Peyer's patch (tissue), 4 donors: ENCODE data around the gene APOL2. TPM values are rescaled to one million over a fixed set of nuclear protein-coding genes. Genes with fewer than 3 reads are reported as not detected.

Experiments
- DNase-seq, 3 donors: peaks; one replicate each; pipeline ENCODE4 v3.0.0-alpha.2; 2017 to 2019
- H3K27ac ChIP-seq, 4 donors: fragments of 200-600 bp; sonication (generic); one replicate each; pipeline ENCODE4 v1.5.1; 2016 to 2019
- H3K27me3 ChIP-seq, 2 donors: fragments of 200-600 bp; sonication (generic); one replicate each; pipeline ENCODE4 v1.5.1; 2019
- H3K36me3 ChIP-seq, 3 donors: fragments of 200-600 bp; sonication (generic); one replicate each; pipeline ENCODE4 v1.5.1; 2016 to 2019
- H3K4me1 ChIP-seq, 4 donors: fragments of 200-600 bp; sonication (generic); one replicate each; pipeline ENCODE4 v1.5.1; 2016 to 2019
- H3K4me3 ChIP-seq, 4 donors: fragments of 200-600 bp; sonication (generic); 1 replicate in 3 of 4; 2 replicates in 1 of 4; pipeline ENCODE4 v1.5.1; 2016 to 2019; ENCODE audit warnings: mild to moderate bottlenecking in 1 of 4
- H3K9me3 ChIP-seq, 4 donors: fragments of 200-600 bp; sonication (generic); one replicate each; pipeline ENCODE4 v1.5.1; 2016 to 2019; ENCODE audit warnings: mild to moderate bottlenecking in 1 of 4
- POLR2A ChIP-seq, 2 donors: fragments of 450-650 bp; IDR thresholded peaks; one replicate each; pipeline ENCODE4 v1.5.1; 2017; ENCODE audit warnings: antibody characterized with exemption in 2 of 2, mild to moderate bottlenecking in 2 of 2, moderate library complexity in 2 of 2
- total RNA-seq, 4 donors: library from RNA; depleted of rRNA; stranded (reverse); fragments of >200 nt; gene quantifications; one replicate each; pipeline ENCODE4 v1.1.0, GENCODE V29; 2016
- TF ChIP-seq, protein P1 (sequence below), 6 experiments: fragments of 450-650 bp in 4 of 6; fragments of 200-600 bp in 2 of 6; sonication (generic) in 1 of 6; IDR thresholded peaks; one replicate each; pipeline ENCODE4 v1.5.1; 2017 to 2019; ENCODE audit warnings: antibody characterized with exemption in 6 of 6, mild to moderate bottlenecking in 3 of 6, moderate library complexity in 1 of 6

The APOL2 gene
- total RNA-seq, 4 donors from 2014 or later = 48.7 to 55.2 (median 52.3) TPM

- H3K36me3 ChIP-seq = no peaks in the 10 kb centered on the region
- no peaks in the 10 kb centered on the region for H3K27me3 ChIP-seq
- H3K4me3 ChIP-seq = no peak overlapping the region
- H3K9me3 ChIP-seq = no peaks in the 10 kb centered on the region
- H3K27ac ChIP-seq = peak overlapping the region in 2 of 4 donors; percentile 34 to 65
- peaks cover 0 to 10% (median 0%) of the 10 kb centered on the region in 4 donors for H3K4me1 ChIP-seq
- peak in 1 of 3 donors; percentile 59 for DNase-seq
- no peak for TF ChIP-seq POLR2A (IDR thresholded peaks at IDR 0.05)
- TF ChIP-seq, protein P1, sequence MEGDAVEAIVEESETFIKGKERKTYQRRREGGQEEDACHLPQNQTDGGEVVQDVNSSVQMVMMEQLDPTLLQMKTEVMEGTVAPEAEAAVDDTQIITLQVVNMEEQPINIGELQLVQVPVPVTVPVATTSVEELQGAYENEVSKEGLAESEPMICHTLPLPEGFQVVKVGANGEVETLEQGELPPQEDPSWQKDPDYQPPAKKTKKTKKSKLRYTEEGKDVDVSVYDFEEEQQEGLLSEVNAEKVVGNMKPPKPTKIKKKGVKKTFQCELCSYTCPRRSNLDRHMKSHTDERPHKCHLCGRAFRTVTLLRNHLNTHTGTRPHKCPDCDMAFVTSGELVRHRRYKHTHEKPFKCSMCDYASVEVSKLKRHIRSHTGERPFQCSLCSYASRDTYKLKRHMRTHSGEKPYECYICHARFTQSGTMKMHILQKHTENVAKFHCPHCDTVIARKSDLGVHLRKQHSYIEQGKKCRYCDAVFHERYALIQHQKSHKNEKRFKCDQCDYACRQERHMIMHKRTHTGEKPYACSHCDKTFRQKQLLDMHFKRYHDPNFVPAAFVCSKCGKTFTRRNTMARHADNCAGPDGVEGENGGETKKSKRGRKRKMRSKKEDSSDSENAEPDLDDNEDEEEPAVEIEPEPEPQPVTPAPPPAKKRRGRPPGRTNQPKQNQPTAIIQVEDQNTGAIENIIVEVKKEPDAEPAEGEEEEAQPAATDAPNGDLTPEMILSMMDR (IDR thresholded peaks at IDR 0.05) = no peak
Observed at GRCh38 chr22:36197065-36197440, 42.3 kb downstream of the APOL2 start.

- no peaks in the 10 kb centered on the region for H3K36me3 ChIP-seq
- no peak for DNase-seq
Observed at GRCh38 chr22:36196254-36197064, 42.9 kb downstream of the APOL2 start.

GRCh38 chr22:36194971-36195370 lies 44.4 kb downstream of the APOL2 start:
- no peaks in the 10 kb centered on the region for H3K9me3 ChIP-seq
- no peak for TF ChIP-seq POLR2A (IDR thresholded peaks at IDR 0.05)
- TF ChIP-seq, protein P1 (IDR thresholded peaks at IDR 0.05) = peak; percentile 19 to 79 (median 70)
- H3K4me3 ChIP-seq = no peak overlapping the region
- H3K36me3 ChIP-seq = no peaks in the 10 kb centered on the region
- no peaks in the 10 kb centered on the region for H3K27me3 ChIP-seq
- no peak overlapping the region for H3K27ac ChIP-seq
- peaks cover 0 to 4% (median 0%) of the 10 kb centered on the region in 4 donors for H3K4me1 ChIP-seq
- DNase-seq = peak in 2 of 3 donors; percentile 26 to 80

More at GRCh38 chr22:36196254-36197064, 42.9 kb downstream of the APOL2 start:
- no peaks in the 10 kb centered on the region for H3K9me3 ChIP-seq
- TF ChIP-seq, protein P1 (IDR thresholded peaks at IDR 0.05) = no peak
- TF ChIP-seq POLR2A (IDR thresholded peaks at IDR 0.05) = no peak
- no peaks in the 10 kb centered on the region for H3K27me3 ChIP-seq
- peak overlapping the region in 2 of 4 donors; percentile 34 to 65 for H3K27ac ChIP-seq
- peaks cover 0 to 4% (median 0%) of the 10 kb centered on the region in 4 donors for H3K4me1 ChIP-seq
- H3K4me3 ChIP-seq = no peak overlapping the region

DNA sequence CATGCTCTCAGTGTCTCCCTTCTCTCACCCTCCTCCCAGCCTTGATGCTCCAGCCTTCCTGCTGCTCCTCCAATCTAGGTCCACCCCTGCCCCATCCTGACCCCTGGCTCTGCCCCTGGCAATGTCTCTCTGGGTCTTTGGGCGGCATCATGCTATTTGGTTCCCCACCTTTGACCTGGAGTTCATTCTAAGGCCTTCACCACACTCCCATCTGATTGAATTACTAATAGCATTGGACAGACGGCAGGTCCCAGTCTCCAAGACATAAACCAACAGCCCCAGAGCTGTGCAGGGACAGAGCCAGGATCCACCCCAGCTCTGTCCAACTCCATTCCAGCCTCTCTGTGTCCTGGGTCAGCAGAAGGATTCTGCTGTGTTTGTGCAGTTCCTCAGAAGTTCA lies 44.9 kb downstream of the APOL2 start:
- no peak for DNase-seq
- Histone ChIP-seq H3K4me3 (no peak overlapping the region), H3K36me3 (no peaks in the 10 kb centered on the region), H3K27ac (no peak overlapping the region), H3K9me3 (no peaks in the 10 kb centered on the region), H3K4me1 (peaks cover 0 to 4% (median 0%) of the 10 kb centered on the region in 4 donors), H3K27me3 (no peaks in the 10 kb centered on the region)
- no peak for TF ChIP-seq POLR2A (IDR thresholded peaks at IDR 0.05)
- TF ChIP-seq, protein P1 (IDR thresholded peaks at IDR 0.05) = no peak

- DNase-seq = no peak
- no peak for TF ChIP-seq POLR2A (IDR thresholded peaks at IDR 0.05)
- TF ChIP-seq, protein P1 (IDR thresholded peaks at IDR 0.05) = no peak
- no peaks in the 10 kb centered on the region for H3K9me3 ChIP-seq
- no peak overlapping the region for H3K4me3 ChIP-seq
- H3K27ac ChIP-seq = no peak overlapping the region
- peaks cover 0 to 4% (median 0%) of the 10 kb centered on the region in 4 donors for H3K4me1 ChIP-seq
- no peaks in the 10 kb centered on the region for H3K36me3 ChIP-seq
- no peaks in the 10 kb centered on the region for H3K27me3 ChIP-seq
Observed at GRCh38 chr22:36193577-36193976, 45.8 kb downstream of the APOL2 start.
